Natural killer cell treated with Interleukin-12 subunit alpha and Interleukin-12 subunit beta and Interleukin-15 and Interleukin-18, amount 100 ng/mL, for 72 hours (primary cell): ENCODE results near the gene TBC1D14. TPM values are rescaled to one million over a fixed set of nuclear protein-coding genes. Genes with fewer than 3 reads are reported as not detected.
"Not testable (repeated sequence)": the region's sequence is repeated elsewhere in the genome, so short reads cannot be mapped to it uniquely, and the experiment has no call there.

Experiments
- ATAC-seq, 2 donors: fragments of 150-1000 bp; cut with Tn5 transposase in 1 of 2; sonication (Bioruptor Pico), chemical (Tn5 transposase) in 1 of 2; 2 replicates each; pipeline ENCODE4 v1.10.0; 2021
- DNase-seq: peaks from one replicate; pipeline ENCODE4 v3.0.0; 2022; ENCODE audit warnings: low spot score
- H3K27ac Mint-ChIP-seq, 2 donors: 1 replicate in 1 of 2; 2 replicates in 1 of 2; pipeline ENCODE4 v1.8.0; 2022; ENCODE audit warnings: mixed read lengths in 2 of 2, mild to moderate bottlenecking in 1 of 2, moderate library complexity in 1 of 2
- H3K27me3 Mint-ChIP-seq, 2 donors: 1 replicate in 1 of 2; 2 replicates in 1 of 2; pipeline ENCODE4 v1.8.0; 2022; ENCODE audit warnings: mixed read lengths in 2 of 2
- H3K36me3 Mint-ChIP-seq: one replicate; pipeline ENCODE4 v1.8.0; 2022; ENCODE audit warnings: mixed read lengths
- H3K4me1 Mint-ChIP-seq, 2 donors: 1 replicate in 1 of 2; 2 replicates in 1 of 2; pipeline ENCODE4 v1.8.0; 2022; ENCODE audit warnings: low read depth in 2 of 2, mixed read lengths in 2 of 2, mild to moderate bottlenecking in 1 of 2
- H3K4me3 Mint-ChIP-seq: one replicate; pipeline ENCODE4 v1.8.0; 2022; ENCODE audit warnings: mixed read lengths
- H3K9me3 Mint-ChIP-seq: 2 replicates; pipeline ENCODE4 v1.8.0; 2022; ENCODE audit warnings: mixed read lengths
- total RNA-seq, 2 donors: library from RNA; stranded (reverse); gene quantifications; one replicate each; pipeline ENCODE4 v1.2.3, GENCODE V29; 2022

Gene TBC1D14
- total RNA-seq, 2 donors from 2014 or later = 37.3 to 56.9 TPM

DNA sequence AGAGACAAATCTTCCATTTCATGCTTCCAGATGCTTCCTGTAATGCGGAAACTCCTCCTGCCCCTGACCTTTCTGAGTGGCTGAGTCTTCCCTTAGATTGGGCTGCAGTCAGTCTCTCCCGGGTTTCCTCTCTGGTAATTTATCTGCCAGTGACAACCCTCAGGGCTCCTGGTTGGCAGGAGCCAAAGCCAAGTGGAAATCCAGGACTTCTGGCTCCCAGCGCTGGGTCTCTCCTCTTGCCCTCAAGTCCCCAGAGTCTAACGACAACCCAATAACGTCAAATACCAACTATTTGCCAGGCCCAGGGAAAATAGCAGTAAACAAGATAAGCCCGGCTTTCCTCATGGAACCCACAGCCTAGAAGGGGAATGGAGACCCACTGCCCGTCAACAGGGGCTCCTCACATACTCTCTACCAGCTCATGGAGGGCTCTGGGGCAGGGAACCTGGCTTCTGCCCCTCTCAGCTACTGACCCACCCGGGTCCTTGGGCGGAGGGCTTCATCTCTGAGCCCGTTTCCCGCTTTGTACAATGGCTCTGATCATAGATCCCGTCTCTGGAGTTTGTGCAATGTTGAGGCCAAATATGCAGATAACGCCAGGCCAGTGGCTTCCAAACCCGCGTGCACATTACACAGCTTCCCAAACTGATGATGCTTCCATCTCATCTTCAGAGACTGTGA lies 1.1 kb upstream of the TBC1D14 start:
- ATAC-seq = no peak
- Mint-ChIP-seq H3K4me3 (peak overlapping the region; percentile 93), H3K27me3 (peaks cover 0 to 4% of the 10 kb centered on the region in 2 donors), H3K36me3 (no peaks in the 10 kb centered on the region), H3K9me3 (no peaks in the 10 kb centered on the region), H3K27ac (peak overlapping the region; percentile 74 to 89), H3K4me1 (peaks cover 34 to 37% of the 10 kb centered on the region in 2 donors)
- DNase-seq = no peak

DNA sequence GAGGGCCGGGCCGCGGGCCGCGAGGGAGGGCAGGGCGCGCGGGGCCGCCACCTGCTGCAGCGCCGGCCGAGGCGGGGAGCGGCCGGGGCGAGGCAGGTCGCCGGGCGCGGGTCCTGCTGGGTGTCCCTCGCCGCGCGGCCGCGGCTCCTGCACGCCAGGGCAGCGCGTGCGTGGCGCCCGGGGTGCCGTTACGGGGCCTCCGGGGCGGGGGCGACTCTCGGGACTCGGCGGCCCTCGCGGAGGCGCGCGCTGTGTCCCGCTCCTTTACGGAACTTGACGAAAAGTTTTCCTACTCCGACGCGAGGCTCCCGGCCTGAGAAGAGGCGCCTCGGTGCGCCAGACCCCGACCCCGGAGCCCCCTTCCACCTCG lies 329 bp downstream of the TBC1D14 start:
- DNase-seq (no peak), ATAC-seq (peak in 1 of 2 donors; percentile 55)
- H3K36me3 Mint-ChIP-seq = no peaks in the 10 kb centered on the region
- peak overlapping the region; percentile 89 for H3K4me3 Mint-ChIP-seq
- no peaks in the 10 kb centered on the region for H3K9me3 Mint-ChIP-seq
- H3K27me3 Mint-ChIP-seq = peaks cover 0 to 4% of the 10 kb centered on the region in 2 donors
- H3K4me1 Mint-ChIP-seq = peaks cover 34 to 41% of the 10 kb centered on the region in 2 donors
- peak overlapping the region; percentile 72 to 91 for H3K27ac Mint-ChIP-seq

DNA sequence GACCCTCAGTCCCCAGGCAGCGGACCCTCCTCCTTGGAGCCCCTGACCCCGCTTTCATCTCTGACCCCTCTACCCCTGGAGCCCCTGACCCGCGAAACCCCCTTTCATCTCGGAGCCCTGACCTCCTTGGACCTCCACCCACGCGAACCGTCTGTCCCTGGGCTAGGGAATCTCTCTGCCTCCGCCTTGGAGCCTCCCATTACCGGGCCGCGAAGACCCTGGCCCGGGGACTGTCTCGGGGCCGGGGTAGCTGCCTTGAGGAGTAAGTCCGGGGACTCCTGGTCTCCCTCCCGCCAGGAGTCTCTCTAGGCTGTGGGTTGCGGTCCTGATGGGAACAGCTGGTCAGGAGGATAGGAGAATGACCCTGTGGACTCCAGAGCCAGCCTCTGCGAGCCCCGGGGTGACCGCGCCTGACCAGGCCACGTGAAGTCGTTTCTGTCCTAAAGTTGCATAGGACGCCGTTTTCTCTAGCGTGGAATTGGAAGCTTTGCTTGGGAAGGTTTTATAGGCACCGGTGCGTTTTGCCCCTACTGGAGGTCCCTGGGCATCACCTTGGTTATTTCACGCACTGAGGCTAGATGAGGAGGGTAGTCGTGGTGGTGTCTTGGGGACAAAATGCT lies 824 bp downstream of the TBC1D14 start:
- peaks cover 0 to 4% of the 10 kb centered on the region in 2 donors for H3K27me3 Mint-ChIP-seq
- H3K27ac Mint-ChIP-seq = peak overlapping the region; percentile 72 to 91
- peaks cover 34 to 41% of the 10 kb centered on the region in 2 donors for H3K4me1 Mint-ChIP-seq
- H3K9me3 Mint-ChIP-seq = no peaks in the 10 kb centered on the region
- H3K36me3 Mint-ChIP-seq = no peaks in the 10 kb centered on the region
- no peak for ATAC-seq
- no peak for DNase-seq
- H3K4me3 Mint-ChIP-seq = peak overlapping the region; percentile 89

DNA sequence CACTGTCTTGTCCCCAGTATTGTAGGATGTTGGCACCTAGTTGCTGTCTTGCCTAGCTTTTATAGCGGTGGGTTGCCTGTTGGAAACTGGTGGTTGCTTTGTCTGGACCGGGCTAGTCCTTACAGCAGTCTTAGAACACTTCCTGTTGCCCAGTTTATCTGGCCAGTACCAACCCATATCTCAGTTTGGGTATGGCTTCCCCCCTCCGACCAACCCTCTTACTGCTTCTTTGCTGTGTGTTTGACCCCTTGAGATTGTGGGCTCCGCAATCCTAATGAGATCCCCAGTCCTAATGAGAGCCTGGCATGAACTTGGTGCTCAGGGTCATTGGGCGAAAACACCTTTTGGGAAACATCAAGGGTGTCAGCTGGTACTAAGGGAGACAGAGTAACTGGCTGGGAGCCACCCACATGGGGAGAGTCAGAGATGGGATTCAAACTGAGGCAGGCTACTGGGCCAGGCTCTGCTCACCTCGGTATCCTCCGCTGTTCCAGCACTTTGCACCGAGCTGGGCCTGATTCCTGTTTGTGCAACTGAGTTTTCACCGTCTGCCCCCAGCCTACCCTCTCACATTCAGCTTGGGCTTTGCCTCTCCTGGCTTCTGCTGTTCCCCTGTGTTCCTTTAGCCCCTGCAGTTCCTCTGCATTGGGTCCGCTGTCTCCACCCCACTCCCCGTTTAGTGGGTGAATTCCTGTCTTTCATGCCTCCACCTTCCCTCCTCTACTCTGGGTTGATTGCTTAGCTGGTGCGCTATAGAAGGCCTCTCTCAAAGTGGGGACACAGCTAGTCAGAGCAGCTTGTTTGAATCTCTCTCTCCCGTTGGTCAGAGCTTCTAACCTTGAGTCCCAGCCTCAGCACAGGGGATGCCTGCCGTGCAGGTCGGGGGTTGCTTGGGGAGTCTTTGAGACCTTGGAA lies 1.6 kb downstream of the TBC1D14 start:
- DNase-seq = no peak
- ATAC-seq = no peak
- H3K27ac Mint-ChIP-seq = peak overlapping the region; percentile 72 to 91
- H3K9me3 Mint-ChIP-seq = no peaks in the 10 kb centered on the region
- H3K27me3 Mint-ChIP-seq = peaks cover 0 to 4% of the 10 kb centered on the region in 2 donors
- H3K36me3 Mint-ChIP-seq = no peaks in the 10 kb centered on the region
- H3K4me3 Mint-ChIP-seq = peak overlapping the region; percentile 89
- H3K4me1 Mint-ChIP-seq = peaks cover 36 to 42% of the 10 kb centered on the region in 2 donors

DNA sequence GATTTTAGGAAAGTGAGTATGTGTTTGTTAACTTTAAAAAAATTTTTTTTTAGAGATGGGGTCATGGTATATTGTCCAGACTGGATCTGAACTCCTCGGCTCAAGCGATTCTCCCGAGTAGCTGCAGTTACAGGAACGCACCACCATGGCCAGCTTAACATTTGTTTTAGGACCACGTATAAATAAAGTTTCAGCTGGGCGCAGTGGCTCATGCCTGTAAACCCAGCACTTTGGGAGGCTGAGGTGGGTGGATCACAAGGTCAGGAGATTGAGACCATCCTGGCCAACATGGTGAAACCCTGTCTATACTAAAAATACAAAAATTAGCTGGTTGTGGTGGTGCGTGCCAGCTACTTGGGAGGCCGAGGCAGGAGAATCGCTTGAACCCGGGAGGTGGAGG lies 2.3 kb downstream of the TBC1D14 start:
- H3K27ac Mint-ChIP-seq = peak overlapping the region in 1 of 2 donors; percentile 91
- not testable (repeated sequence) for H3K9me3 Mint-ChIP-seq, ATAC-seq, H3K27me3 Mint-ChIP-seq, DNase-seq, H3K36me3 Mint-ChIP-seq
- H3K4me1 Mint-ChIP-seq = peaks cover 43 to 49% of the 10 kb centered on the region in 2 donors
- H3K4me3 Mint-ChIP-seq = peak overlapping the region; percentile 89

DNA sequence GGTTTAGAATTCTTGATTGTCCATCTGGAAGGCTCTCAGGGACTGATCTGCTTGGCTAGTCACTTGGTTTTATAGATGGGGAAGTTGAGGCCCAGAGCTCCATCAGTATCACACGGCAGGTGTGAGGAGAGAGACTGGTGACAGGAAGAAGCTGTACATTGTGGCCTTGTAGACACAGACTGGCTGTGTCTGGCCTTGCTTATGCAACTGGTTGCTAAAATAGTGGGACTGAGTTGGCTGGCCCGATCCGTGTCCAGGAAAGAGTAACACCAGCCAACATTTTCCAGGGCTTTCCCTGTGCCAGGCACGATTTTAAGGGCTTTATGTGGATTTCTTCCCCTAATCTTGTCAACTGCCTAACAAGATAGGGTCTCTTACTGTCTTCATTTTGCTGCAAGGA lies 2.8 kb downstream of the TBC1D14 start:
- DNase-seq (no peak), ATAC-seq (no peak)
- H3K27ac Mint-ChIP-seq = peak overlapping the region in 1 of 2 donors; percentile 24
- H3K27me3 Mint-ChIP-seq = peaks cover 0 to 3% of the 10 kb centered on the region in 2 donors
- no peaks in the 10 kb centered on the region for H3K9me3 Mint-ChIP-seq
- H3K4me3 Mint-ChIP-seq = peak overlapping the region; percentile 43
- no peaks in the 10 kb centered on the region for H3K36me3 Mint-ChIP-seq
- peaks cover 48 to 53% of the 10 kb centered on the region in 2 donors for H3K4me1 Mint-ChIP-seq

DNA sequence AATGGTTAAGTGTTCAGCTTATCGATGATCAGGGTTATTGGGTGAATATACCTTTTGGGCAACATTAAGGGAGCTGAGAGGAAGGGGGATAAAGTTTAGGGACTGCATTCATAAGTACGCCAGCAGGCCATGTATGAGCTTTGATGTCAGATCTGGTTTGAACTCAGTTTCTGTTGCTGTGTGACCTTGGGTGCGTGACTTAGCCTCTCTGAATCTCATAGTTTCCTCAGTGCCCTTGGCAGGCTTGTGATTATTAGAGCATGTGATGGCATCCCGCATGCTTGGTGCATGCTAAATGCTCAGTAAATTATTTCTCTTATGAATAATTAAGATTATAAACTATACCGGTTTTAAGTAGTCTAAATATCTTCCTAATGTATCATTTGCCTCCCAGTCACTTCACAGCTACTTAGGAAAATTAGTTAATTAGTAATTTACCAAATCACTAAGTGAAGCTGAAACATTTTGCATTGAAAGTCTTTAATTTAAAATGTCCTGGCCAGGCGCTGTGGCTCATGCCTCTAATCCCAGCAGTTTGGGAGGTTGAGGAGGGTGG lies 3.8 kb downstream of the TBC1D14 start:
- ATAC-seq (no peak), DNase-seq (no peak)
- H3K4me3 Mint-ChIP-seq = no peak overlapping the region
- peaks cover 56 to 57% of the 10 kb centered on the region in 2 donors for H3K4me1 Mint-ChIP-seq
- H3K27ac Mint-ChIP-seq = peak overlapping the region in 1 of 2 donors; percentile 24
- no peaks in the 10 kb centered on the region for H3K36me3 Mint-ChIP-seq
- H3K9me3 Mint-ChIP-seq = no peaks in the 10 kb centered on the region
- no peaks in the 10 kb centered on the region for H3K27me3 Mint-ChIP-seq

DNA sequence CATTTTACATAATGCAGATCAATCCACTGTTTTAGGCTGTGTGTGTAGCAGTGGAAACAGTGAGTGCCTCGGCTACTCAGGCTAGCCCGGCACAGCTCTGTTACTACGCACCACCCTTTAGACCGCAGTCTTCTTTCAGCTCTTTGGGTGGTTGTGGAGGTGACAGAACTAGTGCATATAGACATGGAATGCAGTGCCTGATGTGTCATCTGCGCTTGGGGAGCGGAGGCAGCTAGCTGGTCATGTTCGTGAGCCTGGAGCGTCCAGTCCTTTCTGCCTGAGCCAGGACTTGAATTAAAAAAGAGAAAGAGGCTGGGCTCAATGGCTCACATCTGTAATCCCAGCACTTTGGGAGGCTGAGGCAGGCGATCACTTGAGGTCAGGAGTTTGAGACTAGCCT lies 4.8 kb downstream of the TBC1D14 start:
- H3K36me3 Mint-ChIP-seq = no peaks in the 10 kb centered on the region
- no peak for DNase-seq
- H3K9me3 Mint-ChIP-seq = no peaks in the 10 kb centered on the region
- peaks cover 55 to 57% of the 10 kb centered on the region in 2 donors for H3K4me1 Mint-ChIP-seq
- H3K4me3 Mint-ChIP-seq = no peak overlapping the region
- no peak for ATAC-seq
- H3K27ac Mint-ChIP-seq = peak overlapping the region; percentile 21 to 31
- no peaks in the 10 kb centered on the region for H3K27me3 Mint-ChIP-seq

DNA sequence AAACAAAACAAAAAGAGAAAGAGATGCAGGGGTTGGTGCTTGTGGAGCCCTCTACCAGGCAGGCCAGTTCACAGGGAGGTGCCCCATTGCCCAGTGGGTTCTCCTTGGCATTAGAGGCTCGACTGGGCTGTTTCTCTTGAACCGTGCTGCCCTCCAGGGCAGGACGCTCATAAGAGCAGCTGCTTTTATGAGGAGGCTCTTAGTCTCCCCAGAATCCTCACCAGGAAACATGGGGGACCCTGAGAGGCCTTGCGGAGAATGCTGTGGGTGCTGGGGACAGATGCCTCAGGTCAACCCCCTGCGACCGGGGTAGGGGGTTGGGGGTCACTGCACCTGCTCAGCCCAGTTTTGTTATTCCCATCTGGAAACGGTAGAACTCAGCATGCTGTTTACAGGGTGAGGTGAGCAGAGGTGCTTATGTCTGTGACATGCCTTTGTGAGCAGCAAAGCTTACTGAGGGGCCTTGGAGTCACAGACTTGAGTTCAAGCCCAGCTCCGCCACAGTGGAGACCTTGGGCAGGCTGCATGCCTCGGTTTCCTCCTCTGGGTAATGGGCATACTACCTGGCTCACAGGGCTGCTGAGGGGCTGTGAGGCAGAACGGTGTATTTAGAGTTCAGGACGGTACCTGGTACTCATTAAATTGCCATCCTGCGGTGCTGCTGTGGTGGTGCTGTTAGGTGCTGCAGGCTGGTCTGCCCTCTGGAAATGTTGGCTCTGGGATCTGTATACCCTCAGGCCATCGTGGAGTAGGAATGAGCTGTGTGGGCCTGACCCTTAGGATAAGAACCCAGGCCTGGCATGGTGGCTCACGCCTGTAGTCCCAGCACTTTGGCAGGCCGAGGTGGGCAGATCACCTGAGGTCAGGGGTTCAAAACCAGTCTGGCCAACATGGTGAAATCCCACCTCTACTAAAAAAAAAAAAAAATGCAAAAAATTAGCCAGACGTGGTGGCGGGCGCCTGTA lies 5.7 kb downstream of the TBC1D14 start:
- Mint-ChIP-seq H3K27ac (no peak overlapping the region), H3K36me3 (no peaks in the 10 kb centered on the region), H3K9me3 (no peaks in the 10 kb centered on the region), H3K4me1 (peaks cover 59 to 61% of the 10 kb centered on the region in 2 donors), H3K27me3 (no peaks in the 10 kb centered on the region), H3K4me3 (no peak overlapping the region)
- ATAC-seq (no peak), DNase-seq (no peak)

DNA sequence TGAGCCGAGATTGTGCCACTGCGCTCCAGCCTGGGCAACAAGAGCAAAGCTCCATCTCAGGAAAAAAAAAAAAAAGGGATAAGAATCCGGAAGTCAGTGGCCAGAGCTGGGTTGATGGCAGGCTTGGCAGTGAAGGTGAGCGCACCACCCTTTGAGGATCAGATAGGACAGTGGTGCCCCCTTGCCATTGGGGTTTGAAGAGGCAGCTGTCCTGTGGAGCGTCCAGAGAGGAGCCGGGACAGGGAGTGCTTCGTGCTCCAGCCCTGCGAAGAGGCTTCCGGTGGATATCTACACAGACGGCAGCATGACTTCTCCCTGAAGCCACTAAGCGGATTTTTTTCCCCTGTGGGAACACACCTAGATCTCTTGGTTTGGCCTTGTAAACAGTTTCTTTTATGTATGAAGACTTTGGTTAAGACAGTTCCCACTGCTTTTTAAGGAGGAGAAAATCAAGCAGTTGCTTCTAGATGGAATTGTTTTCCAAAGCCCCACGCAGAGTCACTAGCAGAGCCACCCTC lies 6.5 kb downstream of the TBC1D14 start:
- Mint-ChIP-seq H3K27me3 (no peaks in the 10 kb centered on the region), H3K9me3 (no peaks in the 10 kb centered on the region), H3K27ac (peak overlapping the region; percentile 88 to 93), H3K4me3 (peak overlapping the region; percentile 82), H3K36me3 (no peaks in the 10 kb centered on the region), H3K4me1 (peaks cover 57% of the 10 kb centered on the region in 2 donors)
- DNase-seq = no peak
- ATAC-seq = no peak

DNA sequence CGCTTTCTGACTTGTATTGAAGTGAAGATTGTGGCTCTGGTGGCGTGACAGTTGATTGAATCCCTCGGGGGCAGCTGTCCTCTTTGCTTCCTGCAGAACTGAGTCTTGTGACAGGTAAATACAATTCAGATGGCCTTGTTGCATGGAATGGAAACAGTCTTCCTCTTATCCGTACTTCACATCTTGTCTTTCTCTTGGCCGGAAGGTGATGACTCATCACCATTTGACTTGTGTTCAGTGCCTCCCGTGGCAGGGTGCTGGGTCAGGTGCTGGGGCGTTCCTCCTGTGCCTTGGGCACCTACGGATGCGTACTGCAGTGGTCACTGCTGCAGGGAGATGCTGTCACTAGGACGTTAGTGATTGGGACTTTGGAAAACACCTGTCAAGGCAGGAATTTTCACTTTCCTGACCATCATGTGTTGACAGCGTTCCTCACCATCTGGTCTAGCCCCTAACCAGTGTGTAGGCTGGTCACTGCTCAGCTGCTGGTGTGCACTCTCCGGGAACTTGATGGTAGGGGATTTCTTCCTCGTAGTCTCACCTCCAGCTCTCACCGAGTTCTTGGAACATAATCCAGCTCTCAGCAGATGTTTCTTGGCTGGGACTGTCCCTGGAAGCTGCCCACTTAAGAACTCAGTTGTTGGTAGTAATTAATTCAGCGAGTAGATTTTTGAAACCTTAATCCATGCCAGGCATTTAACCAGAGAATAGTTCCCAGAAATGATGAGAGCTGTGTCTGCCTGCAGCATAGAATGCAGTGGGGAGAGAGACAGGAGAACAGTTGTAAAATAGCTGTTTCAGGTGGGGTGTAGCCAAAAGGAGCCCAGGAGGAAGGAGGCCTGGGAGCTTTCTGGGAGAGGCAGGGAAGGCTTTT lies 7.2 kb downstream of the TBC1D14 start:
- Mint-ChIP-seq H3K36me3 (no peaks in the 10 kb centered on the region), H3K27ac (peak overlapping the region; percentile 88 to 93), H3K27me3 (no peaks in the 10 kb centered on the region), H3K9me3 (no peaks in the 10 kb centered on the region), H3K4me3 (peak overlapping the region; percentile 82), H3K4me1 (peaks cover 53 to 54% of the 10 kb centered on the region in 2 donors)
- DNase-seq = no peak
- peak; percentile 66 to 75 for ATAC-seq
